H9 (cell line): ENCODE measurements around the gene FYCO1. TPM values are rescaled to one million over a fixed set of nuclear protein-coding genes. Genes with fewer than 3 reads are reported as not detected.

ENCODE experiments used
- DNase-seq: peaks from one replicate; pipeline ENCODE4 v3.0.0-alpha.2; 2017
- H2AFZ ChIP-seq: one replicate; pipeline ENCODE4 v1.6.1; 2013; ENCODE audit warnings: mild to moderate bottlenecking, low read length, control low read depth, moderate library complexity
- H2AK5ac ChIP-seq: 2 replicates; pipeline ENCODE4 v1.6.1; 2013; ENCODE audit warnings: low read length, control low read depth, mixed read lengths; ENCODE audit not compliant: insufficient read length
- H2BK120ac ChIP-seq: one replicate; pipeline ENCODE4 v1.6.1; 2013; ENCODE audit warnings: low read depth, mild to moderate bottlenecking, low read length, control low read depth, inconsistent platforms; ENCODE audit not compliant: poor library complexity, severe bottlenecking
- H2BK12ac ChIP-seq: 2 replicates; pipeline ENCODE4 v1.6.1; 2013; ENCODE audit warnings: low read length, control low read depth, mixed read lengths, low read depth; ENCODE audit not compliant: insufficient read length
- H2BK15ac ChIP-seq: 2 replicates; pipeline ENCODE4 v1.6.1; 2013; ENCODE audit warnings: low read depth, low read length, control low read depth
- H2BK20ac ChIP-seq: one replicate; pipeline ENCODE4 v1.6.1; 2013; ENCODE audit warnings: low read depth, mild to moderate bottlenecking, low read length, control low read depth, inconsistent platforms; ENCODE audit not compliant: poor library complexity, severe bottlenecking
- H2BK5ac ChIP-seq: 2 replicates; pipeline ENCODE4 v1.6.1; 2013; ENCODE audit warnings: low read length, control low read depth, mixed read lengths; ENCODE audit not compliant: insufficient read length
- H3K14ac ChIP-seq: 2 replicates; pipeline ENCODE4 v1.6.1; 2013; ENCODE audit warnings: low read length, control low read depth; ENCODE audit not compliant: insufficient read depth
- H3K18ac ChIP-seq: 2 replicates; pipeline ENCODE4 v1.6.1; 2013; ENCODE audit warnings: low read depth, mild to moderate bottlenecking, mixed read lengths, low read length, control low read depth; ENCODE audit not compliant: insufficient read length
- H3K23ac ChIP-seq: 2 replicates; pipeline ENCODE4 v1.6.1; 2013; ENCODE audit warnings: low read length, control low read depth, mixed read lengths, low read depth; ENCODE audit not compliant: insufficient read length
- H3K23me2 ChIP-seq: 2 replicates; pipeline ENCODE4 v1.6.1; 2013; ENCODE audit warnings: low read depth, mild to moderate bottlenecking, mixed read lengths, low read length, control low read depth; ENCODE audit not compliant: insufficient read length, poor library complexity, severe bottlenecking
- H3K27ac ChIP-seq: 2 replicates; pipeline ENCODE4 v1.5.1; 2013; ENCODE audit warnings: low read length, control low read depth, mixed read lengths, low read depth; ENCODE audit not compliant: insufficient read length
- H3K27me3 ChIP-seq: 2 replicates; pipeline ENCODE4 v1.6.1; 2013; ENCODE audit warnings: low read length, control low read depth, inconsistent platforms; ENCODE audit not compliant: insufficient read depth
- H3K4ac ChIP-seq: 2 replicates; pipeline ENCODE4 v1.6.1; 2013; ENCODE audit warnings: low read depth, mild to moderate bottlenecking, control low read depth, inconsistent platforms, low read length, moderate library complexity
- H3K4me1 ChIP-seq: 2 replicates; pipeline ENCODE4 v1.6.1; 2013; ENCODE audit warnings: low read length, control low read depth, inconsistent platforms; ENCODE audit not compliant: insufficient read depth
- H3K4me2 ChIP-seq: 2 replicates; pipeline ENCODE4 v1.6.1; 2013; ENCODE audit warnings: low read length, control low read depth, mixed read lengths; ENCODE audit not compliant: insufficient read length, insufficient read depth
- H3K56ac ChIP-seq: 2 replicates; pipeline ENCODE4 v1.6.1; 2013; ENCODE audit warnings: low read depth, mild to moderate bottlenecking, mixed read lengths, low read length, control low read depth; ENCODE audit not compliant: insufficient read length
- H3K79me1 ChIP-seq: 2 replicates; pipeline ENCODE4 v1.6.1; 2013; ENCODE audit warnings: low read depth, mild to moderate bottlenecking, moderate library complexity, low read length, control low read depth, inconsistent platforms; ENCODE audit not compliant: insufficient read depth, poor library complexity, severe bottlenecking
- H3K79me2 ChIP-seq: 2 replicates; pipeline ENCODE4 v1.6.1; 2013; ENCODE audit warnings: low read length, control low read depth, inconsistent platforms; ENCODE audit not compliant: insufficient read depth
- H3K9ac ChIP-seq: 2 replicates; pipeline ENCODE4 v1.6.1; 2013; ENCODE audit warnings: low read length, control low read depth, mixed read lengths; ENCODE audit not compliant: insufficient read length; ENCODE audit errors: extremely low read depth
- H3K9me3 ChIP-seq: one replicate; pipeline ENCODE4 v1.6.1; 2013; ENCODE audit warnings: low read depth, low read length, inconsistent platforms; ENCODE audit not compliant: control insufficient read depth
- H3T11ph ChIP-seq: one replicate; pipeline ENCODE4 v1.6.1; 2013; ENCODE audit warnings: mild to moderate bottlenecking, low read length, control low read depth, inconsistent platforms
- H4K20me1 ChIP-seq: one replicate; pipeline ENCODE4 v1.6.1; 2013; ENCODE audit not compliant: control insufficient read depth, insufficient read length, insufficient read depth
- H4K5ac ChIP-seq: 2 replicates; pipeline ENCODE4 v1.6.1; 2013; ENCODE audit warnings: low read depth, mild to moderate bottlenecking, mixed read lengths, low read length, control low read depth; ENCODE audit not compliant: insufficient read length
- H4K8ac ChIP-seq: replicated peaks from 2 replicates; pipeline ENCODE4 v1.6.1; 2013; ENCODE audit warnings: low read length, control low read depth, mixed read lengths, low read depth; ENCODE audit not compliant: insufficient read length
- H4K91ac ChIP-seq: 2 replicates; pipeline ENCODE4 v1.6.1; 2013; ENCODE audit warnings: low read depth, mild to moderate bottlenecking, moderate library complexity, mixed read lengths, low read length, control low read depth; ENCODE audit not compliant: insufficient read length
- H3K27ac Mint-ChIP-seq, 3 experiments: 2 replicates in 2 of 3; 3 replicates in 1 of 3; pipeline ENCODE4 v1.8.0; 2020 to 2021; ENCODE audit warnings: mixed read lengths in 3 of 3, mild to moderate bottlenecking in 1 of 3, moderate library complexity in 1 of 3
- H3K27me3 Mint-ChIP-seq: 2 replicates; pipeline ENCODE4 v1.8.0; 2021; ENCODE audit warnings: low read depth, mild to moderate bottlenecking, moderate library complexity, mixed read lengths
- H3K36me3 Mint-ChIP-seq, 3 experiments: 2 replicates in 2 of 3; 3 replicates in 1 of 3; pipeline ENCODE4 v1.8.0; 2020 to 2021; ENCODE audit warnings: low read depth in 3 of 3, mixed read lengths in 3 of 3; ENCODE audit not compliant: insufficient read depth in 1 of 3
- H3K4me1 Mint-ChIP-seq, 2 experiments: 2 replicates each; pipeline ENCODE4 v1.8.0; 2020; ENCODE audit warnings: mixed read lengths in 2 of 2
- H3K4me3 Mint-ChIP-seq, 2 experiments: 2 replicates in 1 of 2; 3 replicates in 1 of 2; pipeline ENCODE4 v1.8.0; 2020 to 2021; ENCODE audit warnings: mild to moderate bottlenecking in 2 of 2, mixed read lengths in 2 of 2, moderate library complexity in 1 of 2
- H3K9me3 Mint-ChIP-seq, 2 experiments: 2 replicates in 1 of 2; 3 replicates in 1 of 2; pipeline ENCODE4 v1.8.0; 2020; ENCODE audit warnings: mild to moderate bottlenecking in 2 of 2, mixed read lengths in 2 of 2, moderate library complexity in 1 of 2
- WGBS: extraction: QIAGEN DNeasy Blood & Tissue Kit; methylation state at CpG from one replicate; pipeline ENCODE4 v1.1.7; 2013; ENCODE audit warnings: missing lambda C conversion rate, low lambda C conversion rate, mixed read lengths; ENCODE audit not compliant: insufficient read length; ENCODE audit errors: extremely low coverage; 5-methylcytosine and 5-hydroxymethylcytosine counted together
- total RNA-seq: library from RNA; stranded (reverse); gene quantifications from 2 replicates; pipeline ENCODE4 v1.2.1, GENCODE V29; 2021
- TF ChIP-seq, protein P1 (sequence below): fragments of 200-600 bp; sonication (generic); conservative IDR thresholded peaks from 3 replicates; pipeline ENCODE4 v1.8.0; 2021; ENCODE audit warnings: antibody characterized with exemption, mild to moderate bottlenecking

The FYCO1 gene
- total RNA-seq, 1 experiment from 2014 or later: 10.4 TPM

DNA sequence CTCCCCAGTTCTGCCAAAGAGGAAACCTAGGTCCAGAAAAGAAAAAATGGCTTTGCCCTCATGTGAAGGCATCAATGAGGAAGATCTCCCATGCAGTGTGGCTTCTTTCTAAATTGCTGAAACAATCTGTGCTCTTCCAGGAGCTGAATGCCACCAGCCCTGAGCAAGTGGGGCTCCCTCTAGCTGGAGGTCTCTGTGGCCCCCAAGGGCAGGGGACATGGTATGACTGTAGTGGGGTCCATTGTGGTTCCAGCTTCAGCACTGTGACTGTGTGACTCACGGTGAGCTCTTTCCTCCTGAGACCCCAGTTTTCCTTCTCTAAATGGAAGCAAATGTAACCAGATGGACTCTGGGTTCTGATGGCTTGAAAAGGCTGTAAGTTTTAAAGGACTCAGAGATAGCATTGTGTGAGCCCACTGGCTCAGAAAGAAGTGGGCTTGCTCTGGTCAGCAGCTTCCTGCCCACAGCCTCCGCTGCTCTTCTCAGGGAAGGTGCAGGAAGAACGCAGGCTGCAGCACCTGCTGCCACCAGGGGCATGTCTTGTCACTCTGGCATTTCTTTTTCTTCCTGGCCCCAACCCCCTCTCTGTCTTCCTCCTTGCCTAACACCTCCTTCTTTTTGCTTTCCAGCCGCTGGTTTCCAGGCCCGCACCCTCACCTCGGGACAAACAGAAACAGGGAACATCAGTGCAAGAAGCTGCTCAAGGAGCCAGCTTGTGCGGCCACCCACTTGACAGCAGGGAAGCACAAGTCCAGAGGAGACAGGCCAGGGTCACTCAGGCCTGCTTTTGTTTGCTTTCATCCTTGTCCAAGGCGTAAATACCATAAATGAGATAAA, 58.2 kb downstream of the FYCO1 start:
- Histone ChIP-seq H4K20me1 (no peaks in the 10 kb centered on the region), H4K91ac (no peak overlapping the region), H3K4me1 (no peaks in the 10 kb centered on the region), H2BK12ac (no peak overlapping the region), H2BK15ac (no peak overlapping the region; the same call in 1 of the 2 replicates), H3K23ac (no peak overlapping the region), H3K14ac (no peak overlapping the region; the same call in 1 of the 2 replicates), H3K4ac (no peak overlapping the region), H3K27ac (no peak overlapping the region), H4K5ac (no peak overlapping the region), H3K56ac (no peak overlapping the region), H3K18ac (no peak overlapping the region), H2AFZ (no peak overlapping the region), H3K4me2 (no peak overlapping the region), H3K79me1 (no peaks in the 10 kb centered on the region), H3K9ac (no peak overlapping the region), H2BK5ac (no peak overlapping the region), H2BK20ac (no peak overlapping the region), H3K27me3 (no peaks in the 10 kb centered on the region), H4K8ac (no peak overlapping the region), H3T11ph (no peak overlapping the region), H3K79me2 (no peaks in the 10 kb centered on the region), H2BK120ac (no peak overlapping the region), H2AK5ac (no peak overlapping the region), H3K9me3 (no peaks in the 10 kb centered on the region), H3K23me2 (no peaks in the 10 kb centered on the region)
- peaks cover 9 to 43% (median 39%) of the 10 kb centered on the region in 3 experiments; a peak in 5 of 7 replicates for H3K36me3 Mint-ChIP-seq
- no peak for DNase-seq
- WGBS: no CpG with 5 or more reads among the region's 8 CpGs
- H3K27me3 Mint-ChIP-seq: no peaks in the 10 kb centered on the region
- H3K4me1 Mint-ChIP-seq: peaks cover 16 to 20% of the 10 kb centered on the region in 2 experiments
- TF ChIP-seq, protein P1, sequence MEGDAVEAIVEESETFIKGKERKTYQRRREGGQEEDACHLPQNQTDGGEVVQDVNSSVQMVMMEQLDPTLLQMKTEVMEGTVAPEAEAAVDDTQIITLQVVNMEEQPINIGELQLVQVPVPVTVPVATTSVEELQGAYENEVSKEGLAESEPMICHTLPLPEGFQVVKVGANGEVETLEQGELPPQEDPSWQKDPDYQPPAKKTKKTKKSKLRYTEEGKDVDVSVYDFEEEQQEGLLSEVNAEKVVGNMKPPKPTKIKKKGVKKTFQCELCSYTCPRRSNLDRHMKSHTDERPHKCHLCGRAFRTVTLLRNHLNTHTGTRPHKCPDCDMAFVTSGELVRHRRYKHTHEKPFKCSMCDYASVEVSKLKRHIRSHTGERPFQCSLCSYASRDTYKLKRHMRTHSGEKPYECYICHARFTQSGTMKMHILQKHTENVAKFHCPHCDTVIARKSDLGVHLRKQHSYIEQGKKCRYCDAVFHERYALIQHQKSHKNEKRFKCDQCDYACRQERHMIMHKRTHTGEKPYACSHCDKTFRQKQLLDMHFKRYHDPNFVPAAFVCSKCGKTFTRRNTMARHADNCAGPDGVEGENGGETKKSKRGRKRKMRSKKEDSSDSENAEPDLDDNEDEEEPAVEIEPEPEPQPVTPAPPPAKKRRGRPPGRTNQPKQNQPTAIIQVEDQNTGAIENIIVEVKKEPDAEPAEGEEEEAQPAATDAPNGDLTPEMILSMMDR: 0 out of 3 replicates have a peak, but pooled peaks have one; percentile 11
- no peak overlapping the region for H3K4me3 Mint-ChIP-seq
- no peak overlapping the region; a peak in 2 of 7 replicates for H3K27ac Mint-ChIP-seq
- H3K9me3 Mint-ChIP-seq: no peaks in the 10 kb centered on the region
